Measurements from ENCODE around the gene CERT1.
"Not testable (repeated sequence)": the region's sequence is repeated elsewhere in the genome, so short reads cannot be mapped to it uniquely, and the experiment has no call there.

The CERT1 gene

DNA sequence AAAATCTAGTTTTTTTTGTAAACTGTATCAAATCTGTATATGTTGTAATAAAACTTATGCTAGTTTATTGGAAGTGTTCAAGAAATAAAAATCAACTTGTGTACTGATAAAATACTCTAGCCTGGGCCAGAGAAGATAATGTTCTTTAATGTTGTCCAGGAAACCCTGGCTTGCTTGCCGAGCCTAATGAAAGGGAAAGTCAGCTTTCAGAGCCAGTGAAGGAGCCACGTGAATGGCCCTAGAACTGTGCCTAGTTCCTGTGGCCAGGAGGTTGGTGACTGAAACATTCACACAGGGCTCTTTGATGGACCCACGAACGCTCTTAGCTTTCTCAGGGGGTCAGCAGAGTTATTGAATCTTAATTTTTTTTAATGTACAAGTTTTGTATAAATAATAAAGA lies 150.1 kb downstream of the CERT1 start:
- in situ Hi-C loops (cut with MboI; ENCODE audit: low sequenced_read_pairs): no loop called here

DNA sequence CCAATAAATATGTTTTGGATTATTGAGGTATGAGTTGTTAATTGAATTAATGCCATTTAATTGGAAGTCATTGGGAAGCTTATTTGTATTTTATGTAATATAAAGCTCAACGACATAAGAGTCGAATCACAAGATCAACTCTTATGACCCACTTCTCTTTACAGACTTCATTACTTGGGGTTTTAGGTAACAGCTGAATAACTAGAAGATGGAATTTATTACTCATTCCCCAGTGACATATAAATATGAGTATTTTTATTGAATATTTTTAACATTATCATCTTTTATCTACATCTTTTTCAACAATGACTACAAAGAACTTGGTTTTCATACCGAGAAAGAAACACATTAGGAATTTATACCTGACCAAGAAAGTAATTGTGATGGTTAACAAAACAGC lies 153.3 kb downstream of the CERT1 start:
- in situ Hi-C loops (cut with MboI; ENCODE audit: low sequenced_read_pairs): no loop called here

DNA sequence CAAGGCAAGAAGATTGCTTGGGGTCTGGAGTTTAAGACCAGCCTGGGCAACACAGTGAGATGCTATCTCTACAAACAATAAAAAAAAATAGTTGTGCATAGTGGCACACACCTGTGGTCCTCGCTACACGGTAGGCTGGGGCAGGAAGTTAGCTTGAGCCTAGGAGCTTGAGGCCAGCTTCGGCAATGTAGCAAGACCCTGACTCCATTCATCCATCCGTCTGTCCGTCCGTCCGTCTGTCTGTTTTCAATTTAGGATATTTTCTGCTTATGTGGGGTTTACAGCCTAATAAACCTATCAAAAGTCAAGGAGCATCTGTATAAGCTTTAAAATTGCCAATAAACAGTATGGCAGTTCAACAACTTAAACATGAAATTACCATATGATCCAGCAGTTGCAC lies 154.7 kb downstream of the CERT1 start:
- in situ Hi-C loops (cut with MboI; ENCODE audit: low sequenced_read_pairs): no loop called here

DNA sequence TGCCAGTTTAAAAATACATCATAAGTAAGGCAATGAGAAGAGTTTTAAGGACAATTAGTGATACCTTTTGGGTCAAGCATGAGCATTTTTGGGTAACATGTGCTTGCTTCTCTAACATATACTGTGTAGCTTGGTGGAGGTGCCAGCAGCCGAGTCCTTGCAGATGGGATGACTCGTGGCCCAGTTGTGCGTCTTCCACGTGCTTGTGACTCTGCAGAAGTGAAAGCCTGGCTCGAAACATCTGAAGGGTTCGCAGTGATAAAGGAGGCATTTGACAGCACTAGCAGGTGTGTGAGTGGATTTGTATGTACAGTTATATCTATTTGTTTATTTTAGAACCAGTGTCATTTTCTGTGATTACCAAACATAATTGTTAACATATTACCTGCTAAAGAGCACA lies 156.2 kb downstream of the CERT1 start:
- in situ Hi-C loops (cut with MboI; ENCODE audit: low sequenced_read_pairs): no loop called here

DNA sequence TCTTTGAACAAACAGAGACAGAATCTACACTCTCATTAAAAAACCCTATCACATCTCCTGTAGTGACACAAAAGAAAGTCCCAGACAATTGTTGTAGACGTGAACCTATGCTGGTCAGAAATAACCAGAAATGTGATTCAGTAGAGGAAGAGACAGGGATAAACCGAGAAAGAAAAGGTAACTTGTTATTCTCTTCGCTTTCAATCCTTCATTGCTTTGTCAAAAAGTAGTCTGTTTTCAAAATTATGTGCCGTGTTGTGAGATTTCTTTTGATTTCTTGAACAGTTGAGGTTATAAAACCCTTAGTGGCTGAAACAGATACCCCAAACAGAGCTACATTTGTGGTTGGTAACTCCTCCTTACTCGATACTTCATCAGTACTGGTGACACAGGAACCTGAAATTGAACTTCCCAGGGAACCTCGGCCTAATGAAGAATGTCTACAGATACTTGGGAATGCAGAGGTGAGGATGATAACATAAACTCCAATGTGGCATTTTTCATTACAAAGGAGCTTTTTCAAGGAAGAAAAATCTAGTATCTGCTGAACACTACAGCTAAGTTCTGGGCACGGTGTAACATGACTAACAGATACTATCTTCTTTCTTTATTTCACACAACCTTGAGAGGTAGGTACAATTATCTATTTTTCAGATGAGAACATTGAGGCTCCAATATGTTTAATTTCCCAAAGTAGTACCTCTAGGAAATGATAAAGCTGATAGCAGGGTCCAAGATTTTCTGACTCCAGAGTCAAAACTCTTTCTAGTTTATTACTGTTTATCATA lies 160.1 kb downstream of the CERT1 start:
- in situ Hi-C loops (cut with MboI; ENCODE audit: low sequenced_read_pairs): no loop called here

DNA sequence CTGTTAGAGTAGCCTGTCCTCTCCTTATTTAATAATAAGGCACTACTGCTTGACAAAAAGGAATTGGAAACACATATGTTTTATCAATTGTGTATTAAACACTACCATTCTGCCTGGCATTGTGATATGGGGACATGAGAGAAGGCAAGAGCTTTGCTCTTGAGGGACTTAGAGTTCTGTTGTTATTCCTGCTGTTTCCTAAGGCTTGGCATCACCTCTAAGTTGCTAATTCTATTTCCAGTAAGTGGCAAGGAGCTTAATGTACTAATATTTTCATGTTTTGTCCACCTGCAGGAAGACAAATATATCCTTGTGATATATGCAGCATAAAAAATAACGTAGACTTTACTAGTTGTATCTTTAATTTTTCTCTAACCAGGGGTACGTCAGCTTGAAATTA lies 161.8 kb downstream of the CERT1 start:
- in situ Hi-C loops (cut with MboI; ENCODE audit: low sequenced_read_pairs): no loop called here

DNA sequence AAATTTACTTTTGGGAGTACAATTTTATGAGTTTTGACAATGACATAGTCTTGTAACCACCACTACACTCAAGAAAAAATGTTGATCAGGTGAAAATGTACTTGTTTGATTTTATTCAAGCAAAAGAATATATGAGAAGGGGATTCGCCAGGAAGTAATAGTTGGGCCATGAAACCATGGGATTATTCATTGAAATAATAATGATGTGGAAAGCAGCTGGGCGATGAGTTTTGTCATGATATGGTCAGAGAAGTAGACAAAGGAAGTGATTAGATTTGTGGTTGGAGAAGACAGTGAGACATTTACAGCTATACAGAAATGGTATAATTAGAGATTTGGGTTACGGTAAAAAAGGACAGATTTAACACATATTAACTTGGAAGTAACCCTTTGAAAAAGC lies 163.2 kb downstream of the CERT1 start:
- in situ Hi-C loops (cut with MboI; ENCODE audit: low sequenced_read_pairs): no loop called here

DNA sequence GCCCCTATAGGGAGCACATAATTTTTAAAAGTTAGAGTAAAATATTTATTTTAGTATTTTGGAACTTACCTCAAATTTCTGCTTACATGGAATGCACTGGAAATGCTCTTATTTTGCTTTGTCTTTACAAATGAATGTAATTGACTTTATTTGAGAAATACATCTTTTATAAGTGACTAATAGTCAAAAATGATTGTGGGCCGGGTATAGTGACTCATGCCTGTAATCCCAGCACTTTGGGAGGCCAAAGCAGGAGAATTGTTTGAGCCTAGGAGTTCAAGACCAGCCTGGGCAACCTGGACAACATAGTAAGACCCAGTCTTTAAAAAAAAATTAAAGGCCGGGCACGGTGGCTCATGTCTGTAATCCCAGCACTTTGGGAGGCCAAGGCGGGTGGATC lies 168.6 kb downstream of the CERT1 start:
- in situ Hi-C loops (cut with MboI; ENCODE audit: low sequenced_read_pairs): no loop called here

DNA sequence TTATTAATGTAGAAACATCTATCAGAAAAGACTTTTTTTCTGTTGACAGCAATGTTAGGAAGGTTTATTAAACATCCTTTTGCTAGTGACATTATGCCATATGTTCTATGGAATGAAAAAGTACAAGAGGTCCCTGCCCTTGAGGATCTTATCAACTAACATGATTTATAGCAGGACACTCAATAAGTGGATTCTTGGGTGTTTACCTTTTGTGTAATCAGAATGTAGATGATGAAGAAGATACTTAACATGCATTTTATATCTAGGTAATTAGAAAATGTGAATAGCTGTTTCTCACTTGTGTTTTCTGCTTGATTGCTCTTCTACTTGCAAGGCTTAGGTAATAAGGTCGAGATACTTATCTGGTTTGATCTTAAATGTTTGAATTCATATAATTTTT lies 169.5 kb downstream of the CERT1 start:
- in situ Hi-C loops (cut with MboI; ENCODE audit: low sequenced_read_pairs): no loop called here

DNA sequence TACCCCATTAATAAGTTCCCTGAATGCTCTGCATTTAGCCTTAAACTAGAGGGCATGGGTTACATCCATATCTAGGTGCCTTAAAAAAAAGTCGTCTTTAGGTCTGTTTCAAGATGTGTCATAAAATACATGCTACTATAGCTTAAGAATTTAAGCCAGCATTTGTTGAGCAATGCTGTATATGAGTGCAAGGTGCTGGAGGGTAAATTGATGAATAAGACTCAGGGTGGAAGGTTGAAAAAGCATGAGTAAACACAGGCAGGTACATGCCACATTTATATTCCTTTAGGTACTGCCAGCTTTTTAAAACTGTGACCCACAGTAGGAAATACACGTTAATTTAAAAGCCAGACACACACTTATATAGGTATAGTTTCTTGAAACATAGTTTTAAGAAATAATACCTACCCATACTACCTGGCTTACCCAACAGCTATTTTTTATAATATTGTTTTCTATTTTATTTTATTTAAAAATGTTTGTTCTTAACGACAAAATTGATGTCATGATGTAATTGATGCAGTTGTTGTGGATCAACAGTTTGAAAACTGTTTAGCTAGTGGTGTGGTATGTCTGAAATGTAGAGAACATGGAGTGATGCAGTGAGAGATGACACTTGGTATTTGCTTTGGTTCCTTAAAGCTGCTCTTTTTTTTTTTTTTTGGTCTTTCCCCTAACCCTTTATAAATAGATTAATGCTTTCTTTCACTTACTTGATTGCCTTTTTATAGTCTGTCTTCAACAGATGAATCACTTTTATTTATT lies 170.5 kb downstream of the CERT1 start:
- in situ Hi-C loops (cut with MboI; ENCODE audit: low sequenced_read_pairs): no loop called here

DNA sequence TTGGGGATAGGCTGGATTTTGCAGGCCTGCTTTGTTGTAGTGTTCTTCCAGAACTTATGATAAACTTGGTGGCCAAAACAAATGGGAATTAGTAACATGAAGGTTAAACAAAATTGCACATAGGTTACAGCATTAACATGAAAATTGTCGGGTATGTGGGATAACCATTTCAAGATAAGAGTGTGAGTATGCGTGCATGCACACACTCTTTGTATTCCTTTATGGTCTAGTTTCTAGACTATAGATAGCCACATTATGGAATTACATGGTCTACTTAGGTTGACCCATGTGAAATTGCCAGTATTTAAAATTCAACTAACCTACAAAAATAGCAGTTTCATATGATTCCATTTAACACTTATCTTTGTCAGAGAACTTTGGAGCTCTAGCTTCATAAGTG lies 173.0 kb downstream of the CERT1 start:
- in situ Hi-C loops (cut with MboI; ENCODE audit: low sequenced_read_pairs): no loop called here

DNA sequence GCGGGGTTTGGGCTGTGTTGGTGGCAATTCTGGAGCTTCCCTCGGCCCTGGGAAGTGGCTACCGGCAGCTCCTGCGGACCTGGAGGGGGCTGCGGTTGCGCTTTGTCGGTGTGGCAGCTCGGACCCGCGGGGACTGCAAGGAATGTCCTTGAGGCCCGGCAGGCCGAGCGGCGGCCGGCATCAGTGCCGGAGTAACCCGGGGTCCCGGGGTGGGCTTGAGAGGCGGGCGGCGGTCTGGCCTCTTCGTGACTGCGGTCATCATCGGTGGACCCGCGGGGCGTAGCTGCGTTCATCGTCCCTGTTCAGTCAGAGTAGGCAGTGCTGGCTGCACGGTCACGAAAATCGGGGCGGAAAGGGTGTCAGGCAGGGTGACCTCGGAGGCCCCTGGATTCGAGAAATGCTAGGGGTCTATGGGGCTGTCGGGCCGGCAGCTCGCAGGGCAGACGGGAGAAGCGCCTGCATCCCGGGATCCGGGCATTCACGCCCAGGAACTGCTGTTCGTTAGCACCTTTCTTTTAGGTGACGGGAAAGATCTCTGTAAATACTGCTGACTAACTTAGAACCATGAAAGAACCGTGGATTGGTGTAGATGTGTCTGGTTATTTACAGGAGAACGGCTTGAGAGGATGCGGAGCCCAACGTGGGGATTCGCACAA lies 173.9 kb downstream of the CERT1 start:
- in situ Hi-C loops (cut with MboI; ENCODE audit: low sequenced_read_pairs): no loop called here

DNA sequence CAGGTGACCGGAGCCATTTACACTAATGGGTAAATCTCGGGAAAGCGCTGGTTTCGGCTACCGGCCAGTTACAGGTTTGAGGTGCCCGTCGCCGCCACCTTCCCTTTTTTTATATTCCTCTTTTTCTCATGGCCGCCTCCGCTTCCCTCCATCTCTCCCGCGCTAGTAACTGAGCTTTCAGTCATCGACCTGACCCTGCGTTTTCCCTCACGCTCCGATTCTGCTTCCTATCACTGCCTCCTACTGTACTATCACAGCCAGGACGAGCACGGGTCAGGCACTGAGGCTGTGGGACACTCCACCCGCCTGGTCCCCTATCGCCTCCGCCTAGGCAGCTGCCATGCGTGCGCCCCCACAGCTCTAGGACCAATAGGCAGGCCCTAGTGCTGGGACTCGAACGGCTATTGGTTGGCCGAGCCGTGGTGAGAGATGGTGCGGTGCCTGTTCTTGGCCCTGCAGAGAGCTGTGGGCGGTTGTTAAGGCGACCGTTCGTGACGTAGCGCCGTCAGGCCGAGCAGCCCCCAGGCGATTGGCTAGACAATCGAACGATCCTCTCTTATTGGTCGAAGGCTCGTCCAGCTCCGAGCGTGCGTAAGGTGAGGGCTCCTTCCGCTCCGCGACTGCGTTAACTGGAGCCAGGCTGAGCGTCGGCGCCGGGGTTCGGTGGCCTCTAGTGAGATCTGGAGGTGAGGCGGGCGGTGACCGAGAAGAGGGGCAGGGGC lies 174.7 kb downstream of the CERT1 start, which contains the start of gene HMGCR:
TSS of gene HMGCR (plus strand) at position 606 of the 722 bp plus-strand sequence. CDS start 5,386 bp downstream, outside the sequence.
- in situ Hi-C loops (cut with MboI; ENCODE audit: low sequenced_read_pairs): no loop called here

DNA sequence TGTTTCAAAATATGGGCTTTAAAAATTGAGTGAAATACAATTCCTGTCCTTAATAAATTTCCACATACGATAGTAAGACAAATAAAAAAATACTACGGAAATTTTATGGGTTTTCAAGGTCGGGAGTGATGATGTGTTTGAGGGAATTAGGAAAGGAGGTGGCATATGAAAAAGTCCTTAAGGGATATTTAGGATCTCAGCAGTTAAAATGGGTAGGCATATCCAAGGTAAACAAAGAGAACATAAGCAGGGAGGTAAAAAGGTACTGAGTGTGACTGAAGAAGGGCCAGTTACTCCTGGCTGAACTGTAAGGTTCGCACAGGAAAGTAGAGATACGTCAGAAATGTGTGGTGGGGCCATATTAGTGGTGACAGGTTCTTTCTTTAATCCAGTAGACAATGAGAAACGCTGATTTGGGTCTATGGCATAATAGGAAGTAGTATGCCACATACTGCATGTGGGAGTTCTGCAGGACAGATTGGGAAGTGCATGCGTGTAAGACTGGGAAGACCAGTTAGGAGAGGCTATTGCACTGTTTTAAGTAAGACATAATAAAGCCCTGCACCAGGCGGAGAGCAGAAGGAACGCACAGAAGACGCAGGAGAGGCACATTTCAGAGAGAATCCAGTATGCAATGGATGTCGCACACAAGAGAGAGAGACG lies 175.3 kb downstream of the CERT1 start:
- in situ Hi-C loops (cut with MboI; ENCODE audit: low sequenced_read_pairs): no loop called here

DNA sequence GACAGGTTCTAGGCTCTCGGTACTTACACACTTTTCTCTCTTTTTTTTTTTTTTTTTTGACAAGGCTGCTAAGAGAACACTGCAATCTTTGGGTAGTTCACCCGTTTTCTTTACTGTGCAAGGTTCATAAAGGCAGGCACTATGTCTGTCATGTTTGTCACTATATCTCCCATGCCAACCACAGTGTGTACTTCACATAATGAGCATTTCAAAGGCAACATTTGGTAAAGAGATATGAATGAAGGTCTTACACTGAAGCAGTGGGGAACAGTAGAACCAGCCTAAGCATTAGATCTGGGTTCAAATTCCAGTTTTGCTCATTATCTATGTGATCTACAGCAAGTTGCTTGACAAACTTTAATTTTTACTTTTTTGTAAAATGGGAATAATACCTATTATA lies 175.9 kb downstream of the CERT1 start:
- in situ Hi-C loops (cut with MboI; ENCODE audit: low sequenced_read_pairs): no loop called here

DNA sequence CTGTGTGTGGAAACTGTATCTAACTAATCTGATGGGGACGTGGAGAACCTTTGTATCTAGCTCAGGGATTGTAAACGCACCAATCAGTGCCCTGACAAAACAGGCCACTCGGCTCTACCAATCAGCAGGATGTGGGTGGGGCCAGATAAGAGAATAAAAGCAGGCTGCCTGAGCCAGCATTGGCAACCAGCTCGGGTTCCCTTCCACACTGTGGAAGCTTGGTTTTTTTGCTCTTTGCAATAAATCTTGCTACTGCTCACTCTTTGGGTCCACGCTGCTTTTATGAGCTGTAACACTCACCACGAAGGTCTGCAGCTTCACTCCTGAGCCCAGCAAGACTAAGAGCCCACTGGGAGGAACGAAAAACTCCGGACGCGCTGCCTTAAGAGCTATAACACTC lies 177.0 kb downstream of the CERT1 start:
- in situ Hi-C loops (cut with MboI; ENCODE audit: low sequenced_read_pairs): not testable (repeated sequence)

DNA sequence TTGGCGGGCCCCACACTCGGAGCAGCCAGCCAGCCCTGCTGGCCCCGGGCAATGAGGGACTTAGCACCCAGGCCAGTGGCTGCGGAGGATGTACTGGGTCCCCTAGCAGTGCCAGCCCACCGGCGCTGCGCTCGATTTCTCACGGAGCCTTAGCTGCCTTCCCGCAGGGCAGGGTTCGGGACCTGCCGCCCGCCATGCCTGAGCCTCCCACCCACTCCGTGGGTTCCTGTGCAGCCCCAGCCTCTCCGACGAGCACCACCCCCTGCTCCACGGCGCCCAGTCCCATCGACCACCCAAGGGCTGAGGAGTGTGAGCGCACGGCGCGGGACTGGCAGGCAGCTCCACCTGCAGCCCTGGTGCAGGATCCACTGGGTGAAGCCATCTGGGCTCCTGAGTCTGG lies 177.7 kb downstream of the CERT1 start:
- in situ Hi-C loops (cut with MboI; ENCODE audit: low sequenced_read_pairs): not testable (repeated sequence)

DNA sequence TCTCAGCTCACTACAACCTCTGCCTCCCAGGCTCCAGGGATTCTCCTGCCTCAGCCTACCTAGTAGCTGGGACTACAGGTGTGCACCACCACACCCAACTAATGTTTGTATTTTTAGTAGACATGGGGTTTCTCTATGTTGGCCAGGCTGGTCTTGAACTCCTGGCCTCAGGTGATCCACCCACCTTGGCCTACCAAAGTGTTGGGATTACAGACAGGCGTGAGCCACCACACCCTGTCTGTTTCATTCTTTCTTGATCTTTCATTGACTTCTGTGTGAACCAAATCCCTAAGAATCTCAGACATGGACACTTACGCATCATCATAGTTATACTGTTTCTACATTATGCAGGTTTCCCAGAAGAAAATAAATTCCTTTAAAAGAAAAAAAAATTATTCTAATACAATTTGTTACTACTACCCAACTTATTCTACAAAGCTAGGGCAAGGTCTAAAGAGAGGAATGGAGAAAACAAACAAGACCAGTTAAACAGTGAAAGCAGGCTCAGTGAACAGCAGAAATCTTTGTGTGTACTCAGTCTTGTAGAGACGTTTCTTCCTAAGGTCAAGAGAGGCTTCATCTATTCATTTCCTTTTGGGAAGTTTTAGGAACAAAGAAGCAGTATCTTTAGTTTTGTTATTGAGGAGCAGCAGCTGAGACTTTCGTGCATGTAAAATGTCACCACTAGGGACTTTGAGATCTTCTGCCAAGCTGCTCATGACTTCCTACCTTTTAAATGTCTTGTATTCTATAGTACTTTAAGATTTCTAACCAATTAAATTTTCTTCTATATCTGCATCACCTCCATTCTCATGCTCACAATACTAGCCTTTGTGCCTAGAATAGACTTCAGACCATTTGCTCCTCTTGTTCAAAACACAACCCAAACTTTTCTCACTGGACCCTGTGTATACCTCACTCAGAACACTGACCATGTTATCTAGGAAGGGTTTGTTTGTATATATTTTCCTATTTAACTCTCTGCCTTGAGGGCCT lies 180.0 kb downstream of the CERT1 start:
- in situ Hi-C loops (cut with MboI; ENCODE audit: low sequenced_read_pairs): no loop called here

DNA sequence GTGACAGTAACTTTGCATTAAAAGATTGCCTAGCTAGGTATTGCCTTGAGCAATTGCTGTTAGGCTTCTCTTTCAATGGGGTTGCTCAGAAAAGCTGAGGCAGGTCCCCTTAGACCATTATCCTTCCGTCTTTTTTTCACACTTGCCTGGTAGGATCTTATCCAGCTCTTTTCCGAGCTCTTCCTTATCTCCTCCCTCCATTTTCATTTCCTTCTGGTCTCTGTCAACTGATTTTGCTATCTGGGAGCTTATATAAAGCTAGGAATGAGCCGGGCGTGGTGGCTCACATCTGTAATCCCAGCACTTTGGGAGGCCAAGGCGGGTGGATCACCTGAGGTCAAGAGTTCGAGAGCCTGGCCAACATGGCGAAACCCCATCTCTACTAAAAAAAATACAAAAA lies 181.0 kb downstream of the CERT1 start:
- in situ Hi-C loops (cut with MboI; ENCODE audit: low sequenced_read_pairs): no loop called here
